CD4-positive, CD25-positive, alpha-beta regulatory T cell (primary cell): ENCODE data around the gene TMEM45A. TPM values are rescaled to one million over a fixed set of nuclear protein-coding genes. Genes with fewer than 3 reads are reported as not detected.
"Not testable (repeated sequence)": the region's sequence is repeated elsewhere in the genome, so short reads cannot be mapped to it uniquely, and the experiment has no call there.

Experiments
- ATAC-seq, 2 donors: fragments of 150-1000 bp; cut with Tn5 transposase; one replicate each; pipeline ENCODE4 v1.10.0; 2021; ENCODE audit warnings: low read depth in 2 of 2, moderate number of reproducible peaks in 2 of 2, moderate library complexity in 1 of 2
- DNase-seq, 3 donors: peaks; one replicate each; pipeline versions ENCODE4 v3.0.0 to v3.0.0-alpha.2; 2012 to 2022; ENCODE audit warnings: mixed read lengths in 1 of 3
- H3K27ac ChIP-seq: one replicate; pipeline ENCODE4 v1.7.0; 2013; ENCODE audit warnings: mild to moderate bottlenecking, low read length; ENCODE audit not compliant: insufficient read depth, poor library complexity, severe bottlenecking
- H3K27me3 ChIP-seq: one replicate; pipeline ENCODE4 v1.7.0; 2013; ENCODE audit warnings: low read length; ENCODE audit not compliant: control insufficient read depth, insufficient read depth
- H3K36me3 ChIP-seq: one replicate; pipeline ENCODE4 v1.7.0; 2013; ENCODE audit warnings: mild to moderate bottlenecking, low read length, moderate library complexity; ENCODE audit not compliant: control insufficient read depth, insufficient read depth
- H3K4me1 ChIP-seq: 2 replicates; pipeline ENCODE4 v1.7.0; 2013; ENCODE audit warnings: mild to moderate bottlenecking, low read length; ENCODE audit not compliant: insufficient read depth, control insufficient read depth, poor library complexity, severe bottlenecking
- H3K4me3 ChIP-seq: one replicate; pipeline ENCODE4 v1.7.0; 2013; ENCODE audit warnings: low read depth, mild to moderate bottlenecking, low read length, moderate library complexity
- H3K9me3 ChIP-seq, 2 experiments: 1 replicate in 1 of 2; 2 replicates in 1 of 2; pipeline ENCODE4 v1.7.0; 2013; ENCODE audit warnings: low read length in 2 of 2, mild to moderate bottlenecking in 1 of 2, moderate library complexity in 1 of 2; ENCODE audit not compliant: control insufficient read depth in 2 of 2
- H3K27ac Mint-ChIP-seq, 3 donors: one replicate each; pipeline ENCODE4 v1.8.0; 2020 to 2022; ENCODE audit warnings: mild to moderate bottlenecking in 3 of 3, mixed read lengths in 3 of 3, moderate library complexity in 2 of 3
- H3K27me3 Mint-ChIP-seq: one replicate; pipeline ENCODE4 v1.8.0; 2022; ENCODE audit warnings: mild to moderate bottlenecking, mixed read lengths
- H3K36me3 Mint-ChIP-seq: one replicate; pipeline ENCODE4 v1.8.0; 2020; ENCODE audit warnings: mixed read lengths
- H3K4me1 Mint-ChIP-seq, 4 donors: one replicate each; pipeline ENCODE4 v1.8.0; 2020 to 2022; ENCODE audit warnings: mixed read lengths in 4 of 4, mild to moderate bottlenecking in 1 of 4
- H3K4me3 Mint-ChIP-seq, 4 donors: one replicate each; pipeline ENCODE4 v1.8.0; 2020 to 2022; ENCODE audit warnings: mild to moderate bottlenecking in 4 of 4, mixed read lengths in 4 of 4, moderate library complexity in 3 of 4
- H3K9me3 Mint-ChIP-seq, 7 donors: one replicate each; pipeline ENCODE4 v1.8.0; 2020 to 2022; ENCODE audit warnings: mixed read lengths in 7 of 7, mild to moderate bottlenecking in 3 of 7, moderate library complexity in 2 of 7
- polyA plus RNA-seq, 4 donors: library from polyadenylated mRNA; unstranded; fragments of 300-500 nt; fragmentation: Illumina TruSeq; gene quantifications; one replicate each; pipeline ENCODE4 v1.2.3, GENCODE V29; 2021
- total RNA-seq: library from RNA; stranded (reverse); gene quantifications from one replicate; pipeline ENCODE4 v1.2.3, GENCODE V29; 2022

TMEM45A gene
- total and polyA plus RNA-seq, 5 donors from 2014 or later = 0.39 TPM; not detected in 4

DNA sequence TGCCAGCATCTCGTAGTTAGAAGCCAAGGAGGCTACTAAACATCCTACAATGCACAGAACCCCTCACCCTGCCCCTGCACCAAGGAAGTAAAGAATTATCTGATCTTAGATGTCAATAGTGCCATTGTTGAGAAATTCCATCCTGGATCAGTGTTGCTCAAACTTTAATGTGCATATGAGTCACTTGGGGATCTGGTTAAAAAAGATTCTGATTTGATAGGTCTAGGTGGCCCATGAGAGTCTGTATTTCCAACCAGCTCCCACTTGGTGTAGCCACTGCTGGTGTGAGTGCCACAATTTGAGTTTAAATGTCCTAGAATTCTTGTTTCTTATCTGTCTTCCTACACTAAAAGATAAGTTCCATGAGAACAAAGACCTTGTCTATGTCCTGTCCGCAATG lies 43.7 kb downstream of the TMEM45A start:
- Histone ChIP-seq H3K4me1 (no peaks in the 10 kb centered on the region), H3K4me3 (no peak overlapping the region), H3K27me3 (no peaks in the 10 kb centered on the region), H3K27ac (no peak overlapping the region), H3K36me3 (no peaks in the 10 kb centered on the region), H3K9me3 (no peaks in the 10 kb centered on the region)
- Mint-ChIP-seq H3K4me1 (no peaks in the 10 kb centered on the region), H3K4me3 (no peak overlapping the region), H3K27ac (no peak overlapping the region), H3K27me3 (peaks cover 7% of the 10 kb centered on the region), H3K9me3 (peaks cover 0 to 4% (median 0%) of the 10 kb centered on the region in 7 donors), H3K36me3 (no peaks in the 10 kb centered on the region)
- ATAC-seq (no peak), DNase-seq (no peak)

DNA sequence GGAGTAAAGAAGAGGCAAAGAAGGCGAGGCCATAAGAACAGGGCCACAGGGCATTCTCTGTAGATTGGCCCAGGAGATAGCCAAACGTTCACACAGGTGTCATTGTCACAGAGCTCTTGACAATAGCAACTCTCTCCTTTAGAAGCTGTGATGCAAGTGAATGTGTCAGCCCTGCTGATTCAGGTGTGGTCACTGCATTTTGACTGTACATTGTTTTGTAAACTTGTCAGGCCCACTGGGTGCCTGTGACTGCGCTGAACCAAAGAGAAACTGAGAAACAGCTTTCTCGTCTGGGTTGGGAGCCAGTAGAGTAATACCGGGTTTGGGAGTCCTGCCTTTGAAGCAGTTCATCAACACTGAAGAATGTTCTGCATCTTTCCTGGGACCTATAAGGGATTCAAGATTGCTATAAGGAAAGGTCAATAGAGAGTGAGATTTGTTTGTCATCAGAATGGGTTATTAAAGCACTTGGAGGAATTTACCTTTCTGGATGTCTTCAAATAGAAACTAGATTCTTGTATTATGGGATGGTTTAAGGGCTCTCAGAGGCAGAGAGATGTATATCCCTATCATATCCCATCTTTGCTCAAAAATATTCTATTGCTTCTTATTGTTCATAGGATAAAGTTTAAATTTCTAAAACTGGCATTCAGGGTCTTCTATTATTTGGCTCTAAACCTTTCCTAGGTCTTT lies 45.4 kb downstream of the TMEM45A start:
- Mint-ChIP-seq H3K27ac (no peak overlapping the region), H3K4me1 (no peaks in the 10 kb centered on the region), H3K36me3 (no peaks in the 10 kb centered on the region), H3K9me3 (peaks cover 0 to 4% (median 0%) of the 10 kb centered on the region in 7 donors), H3K4me3 (no peak overlapping the region), H3K27me3 (peaks cover 4% of the 10 kb centered on the region)
- no peaks in the 10 kb centered on the region for H3K9me3 ChIP-seq
- H3K36me3 ChIP-seq = no peaks in the 10 kb centered on the region
- no peaks in the 10 kb centered on the region for H3K27me3 ChIP-seq
- ATAC-seq (no peak), DNase-seq (no peak)
- H3K4me1 ChIP-seq = no peaks in the 10 kb centered on the region
- H3K27ac ChIP-seq = no peak overlapping the region
- H3K4me3 ChIP-seq = no peak overlapping the region

DNA sequence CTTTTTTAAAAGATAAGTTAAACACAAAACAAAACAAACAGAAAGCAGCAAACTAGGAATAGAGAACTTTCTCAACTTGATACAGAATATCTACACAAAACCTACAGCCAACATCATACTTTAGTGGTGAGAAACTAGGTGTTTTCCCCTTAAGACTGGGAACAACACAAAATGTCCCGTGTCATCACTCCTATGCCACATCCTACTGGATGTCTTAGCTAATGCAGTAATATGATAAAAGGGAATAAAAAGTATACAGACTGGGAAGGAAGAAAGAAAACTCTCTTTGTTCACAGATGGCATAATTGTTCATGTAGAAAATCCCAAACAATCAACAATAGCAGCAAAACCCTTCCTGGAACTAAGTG lies 45.9 kb downstream of the TMEM45A start:
- Histone ChIP-seq H3K4me3 (no peak overlapping the region), H3K27me3 (no peaks in the 10 kb centered on the region), H3K27ac (no peak overlapping the region), H3K36me3 (no peaks in the 10 kb centered on the region), H3K9me3 (no peaks in the 10 kb centered on the region), H3K4me1 (no peaks in the 10 kb centered on the region)
- H3K27ac Mint-ChIP-seq = no peak overlapping the region
- H3K36me3 Mint-ChIP-seq = no peaks in the 10 kb centered on the region
- DNase-seq (no peak), ATAC-seq (no peak)
- H3K27me3 Mint-ChIP-seq = peaks cover 4% of the 10 kb centered on the region
- H3K4me3 Mint-ChIP-seq = no peak overlapping the region
- no peaks in the 10 kb centered on the region for H3K4me1 Mint-ChIP-seq
- H3K9me3 Mint-ChIP-seq = peaks cover 0 to 4% (median 0%) of the 10 kb centered on the region in 7 donors

DNA sequence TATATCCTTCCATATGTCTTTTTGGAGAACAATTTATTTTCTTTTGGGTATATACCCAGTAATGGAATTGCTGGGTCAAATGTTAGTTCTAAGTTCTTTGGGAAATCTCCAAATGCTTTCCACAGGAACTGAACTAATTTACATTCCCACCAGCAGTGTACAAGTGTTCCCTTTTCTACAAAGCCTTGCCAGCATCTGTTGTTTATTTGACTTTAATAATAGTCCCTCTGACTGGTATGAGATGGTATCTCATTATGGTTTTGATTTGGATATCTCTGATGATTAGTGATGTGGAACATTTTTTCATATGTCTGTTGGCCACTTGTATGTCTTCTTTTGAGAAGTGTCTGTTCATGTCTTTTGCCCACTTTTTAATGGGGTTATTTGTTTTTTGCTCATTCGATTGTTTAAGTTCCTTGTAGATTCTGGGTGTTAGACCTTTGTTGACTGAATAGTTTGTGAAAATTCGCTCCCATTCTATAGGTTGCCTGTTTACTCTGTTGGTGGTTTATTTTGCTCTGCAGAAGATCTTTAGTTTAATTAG lies 48.4 kb downstream of the TMEM45A start:
- H3K27ac ChIP-seq = no peak overlapping the region
- no peaks in the 10 kb centered on the region for H3K9me3 ChIP-seq
- no peak overlapping the region for H3K27ac Mint-ChIP-seq
- no peaks in the 10 kb centered on the region for H3K4me1 Mint-ChIP-seq
- no peaks in the 10 kb centered on the region for H3K27me3 ChIP-seq
- no peaks in the 10 kb centered on the region for H3K36me3 Mint-ChIP-seq
- H3K27me3 Mint-ChIP-seq = peaks cover 4% of the 10 kb centered on the region
- no peak overlapping the region for H3K4me3 ChIP-seq
- no peak overlapping the region for H3K4me3 Mint-ChIP-seq
- no peaks in the 10 kb centered on the region for H3K4me1 ChIP-seq
- H3K9me3 Mint-ChIP-seq = peaks cover 0 to 4% (median 0%) of the 10 kb centered on the region in 7 donors
- no peak for ATAC-seq
- no peaks in the 10 kb centered on the region for H3K36me3 ChIP-seq
- no peak for DNase-seq

DNA sequence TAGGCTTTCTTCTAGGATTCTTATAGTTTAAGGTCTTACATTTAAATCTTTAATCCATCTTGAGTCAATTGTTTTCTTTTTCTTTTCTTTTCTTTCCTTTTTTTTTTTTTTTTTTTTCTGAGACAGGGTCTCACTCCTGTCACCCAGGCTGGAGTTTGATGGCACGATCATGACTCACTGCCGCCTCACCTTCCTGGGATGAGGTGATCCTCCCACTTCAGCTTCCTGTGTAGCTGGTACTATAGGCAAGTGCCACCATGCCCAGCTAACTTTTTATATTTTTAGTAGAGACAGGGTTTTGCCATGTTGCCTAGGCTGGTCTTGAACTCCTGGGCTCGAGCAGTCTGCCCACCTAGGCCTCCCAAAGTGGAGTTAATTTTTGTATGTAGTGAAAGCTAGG lies 49.0 kb downstream of the TMEM45A start:
- H3K36me3 ChIP-seq, H3K27me3 Mint-ChIP-seq, H3K4me3 Mint-ChIP-seq, H3K27ac ChIP-seq, H3K9me3 Mint-ChIP-seq, DNase-seq, H3K4me1 ChIP-seq, ATAC-seq, H3K4me3 ChIP-seq, H3K27me3 ChIP-seq, H3K9me3 ChIP-seq, H3K27ac Mint-ChIP-seq, H3K36me3 Mint-ChIP-seq, H3K4me1 Mint-ChIP-seq: not testable (repeated sequence)

DNA sequence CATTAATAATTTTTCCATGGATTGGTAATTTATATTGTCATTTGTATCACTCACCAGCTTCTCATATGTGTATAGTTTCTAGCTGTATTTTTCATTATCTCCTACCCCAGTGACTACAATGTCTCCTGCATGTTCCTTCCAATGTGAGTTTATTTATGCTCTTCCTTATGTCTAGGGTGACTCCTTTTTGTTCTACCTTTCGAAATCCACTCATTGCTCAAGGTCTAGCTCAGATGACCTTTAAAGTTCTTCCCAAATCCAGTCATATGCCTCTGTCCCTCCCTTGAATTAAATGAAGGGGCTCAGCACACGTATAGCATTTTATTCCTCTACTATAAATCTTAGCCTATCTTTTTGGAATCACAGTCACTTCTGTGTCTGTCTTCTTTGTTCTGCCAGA lies 53.0 kb downstream of the TMEM45A start:
- no peak for ATAC-seq
- Mint-ChIP-seq H3K4me3 (no peak overlapping the region), H3K27me3 (peaks cover 9% of the 10 kb centered on the region), H3K4me1 (no peaks in the 10 kb centered on the region), H3K27ac (no peak overlapping the region), H3K36me3 (no peaks in the 10 kb centered on the region), H3K9me3 (peaks cover 0 to 6% (median 0%) of the 10 kb centered on the region in 7 donors)
- no peaks in the 10 kb centered on the region for H3K9me3 ChIP-seq
- no peaks in the 10 kb centered on the region for H3K36me3 ChIP-seq
- no peaks in the 10 kb centered on the region for H3K4me1 ChIP-seq
- H3K27ac ChIP-seq = no peak overlapping the region
- no peak for DNase-seq
- H3K4me3 ChIP-seq = no peak overlapping the region
- no peaks in the 10 kb centered on the region for H3K27me3 ChIP-seq

DNA sequence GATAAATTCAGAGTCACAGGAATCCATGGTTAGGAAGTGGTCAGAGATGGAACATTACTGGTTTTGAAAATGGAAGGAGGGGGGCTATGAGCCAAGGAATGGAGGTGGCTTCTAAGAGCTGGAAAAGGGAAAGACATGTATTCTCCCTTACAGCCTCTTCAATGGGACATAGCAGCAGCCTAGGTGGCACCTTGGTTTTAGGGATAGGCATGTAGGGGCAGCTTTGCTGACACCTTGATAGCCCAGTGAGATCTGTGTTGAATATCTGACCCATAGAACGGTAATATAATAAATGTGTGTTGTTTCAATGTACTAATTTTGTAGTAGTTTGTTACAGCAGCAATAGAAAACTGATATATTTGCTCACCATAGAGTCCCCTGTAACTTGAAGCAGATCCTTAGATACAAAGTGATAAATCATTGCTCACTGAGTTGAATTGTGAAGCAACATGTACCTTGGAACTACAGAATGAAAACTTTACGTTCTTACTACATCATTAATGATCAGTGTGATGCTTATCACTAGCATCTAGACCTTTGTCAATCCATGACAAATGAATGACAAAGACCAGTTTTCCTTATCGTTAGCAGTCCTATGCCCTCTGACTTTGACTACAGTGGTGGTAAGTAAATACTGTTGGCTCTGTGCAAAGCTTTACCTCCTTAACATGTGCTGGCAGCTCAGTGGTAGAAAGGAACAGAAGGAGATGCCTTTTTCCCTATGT lies 53.8 kb downstream of the TMEM45A start:
- H3K27me3 Mint-ChIP-seq = peaks cover 6% of the 10 kb centered on the region

More for the DNA sequence above, 53.8 kb downstream of the TMEM45A start:
- Histone ChIP-seq H3K4me3 (no peak overlapping the region), H3K4me1 (no peaks in the 10 kb centered on the region), H3K27ac (no peak overlapping the region), H3K27me3 (no peaks in the 10 kb centered on the region), H3K9me3 (no peaks in the 10 kb centered on the region), H3K36me3 (no peaks in the 10 kb centered on the region)
- no peak for DNase-seq
- Mint-ChIP-seq H3K27ac (no peak overlapping the region), H3K4me3 (no peak overlapping the region), H3K4me1 (no peaks in the 10 kb centered on the region), H3K36me3 (no peaks in the 10 kb centered on the region), H3K9me3 (peaks cover 0 to 6% (median 0%) of the 10 kb centered on the region in 7 donors)
- ATAC-seq = no peak
